HG03575 (cell line): ENCODE measurements around the gene NAV2.

ENCODE experiments used
- ATAC-seq: cut with Tn5 transposase; IDR thresholded peaks from one replicate; pipeline ENCODE4 v1.9.1; 2021; ENCODE audit not compliant: unreplicated experiment, insufficient number of reproducible peaks, low FRiP score; ENCODE audit errors: extremely low read depth

Gene NAV2

DNA sequence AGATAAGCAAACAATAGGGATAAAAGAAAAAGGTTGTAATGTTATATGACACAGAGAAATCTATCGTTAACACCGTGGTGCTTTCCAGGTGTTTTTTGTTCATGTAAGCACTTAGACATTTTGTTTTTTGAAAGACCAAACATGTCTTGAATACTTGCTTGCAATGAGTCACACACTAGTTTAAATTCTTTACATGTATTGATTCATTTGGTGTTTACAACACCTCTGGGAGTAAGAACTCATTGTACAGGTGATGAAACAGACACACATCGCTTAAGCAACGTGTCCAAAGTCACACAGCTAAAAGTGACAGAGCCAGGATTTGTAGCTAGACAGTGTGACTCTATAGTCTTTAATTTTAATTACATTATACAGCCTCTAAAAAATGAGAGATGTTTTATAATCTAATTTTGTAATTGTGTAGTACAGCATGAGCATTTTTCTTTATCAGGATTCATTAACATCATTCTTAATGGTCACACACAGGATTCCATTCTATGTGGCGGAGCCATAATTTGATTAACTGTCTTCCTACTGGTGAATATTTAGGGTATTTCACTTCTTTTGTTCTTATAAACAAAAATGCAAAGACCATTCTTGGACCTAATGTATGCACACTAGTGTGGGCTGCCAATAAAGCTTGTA is 298.8 kb downstream of the NAV2 start:
- no peak for ATAC-seq

DNA sequence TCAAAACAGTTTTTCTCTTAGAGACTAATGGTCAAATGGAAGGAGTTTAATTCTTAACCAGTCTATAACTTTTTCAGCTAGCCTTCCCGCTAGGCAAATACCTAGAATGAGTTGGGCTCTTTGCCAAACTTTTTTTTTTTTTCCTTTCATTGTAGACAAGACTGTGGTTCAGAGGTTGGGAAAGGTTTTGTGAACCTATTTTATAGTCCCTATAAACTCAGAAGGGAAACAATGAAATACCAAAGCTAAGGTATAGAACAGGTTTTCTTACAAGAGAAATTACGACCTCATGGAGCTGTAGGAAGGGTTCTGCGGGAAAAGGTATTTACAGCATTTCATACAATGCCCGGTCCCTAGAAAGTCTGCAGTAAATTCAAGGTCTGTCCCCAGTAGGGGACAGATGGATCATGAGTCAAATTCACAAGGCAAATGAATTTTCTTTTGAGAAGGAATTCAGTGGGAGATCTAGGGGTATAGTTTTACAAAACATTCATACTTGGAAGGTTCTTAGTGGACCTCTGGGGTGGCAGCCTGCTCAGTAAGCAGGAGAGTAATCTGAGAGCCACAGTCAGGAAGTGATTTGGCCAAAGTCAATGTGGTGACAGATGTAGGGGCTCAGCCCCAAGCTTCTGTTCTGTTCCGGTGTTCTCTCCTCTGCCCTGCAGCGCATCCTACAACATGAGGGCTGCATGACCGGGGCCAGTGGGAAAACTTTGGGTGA is 300.9 kb downstream of the NAV2 start:
- ATAC-seq: no peak

DNA sequence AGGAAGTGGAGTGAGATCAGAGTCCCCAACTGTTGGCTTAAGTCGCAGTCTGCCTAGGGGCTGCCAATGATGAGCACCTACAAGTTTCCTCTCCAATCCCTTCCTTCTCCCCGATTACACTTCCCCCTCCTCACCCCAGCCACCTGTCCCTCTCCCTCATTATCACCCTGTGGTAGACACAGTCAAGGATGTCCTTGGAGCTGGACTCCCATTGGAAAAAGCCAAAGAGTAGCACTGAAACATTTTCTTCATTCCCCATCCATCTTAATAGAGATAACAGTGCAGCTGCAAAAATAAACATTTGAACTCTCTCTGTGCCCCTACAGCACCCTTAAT is 301.4 kb downstream of the NAV2 start:
- no peak for ATAC-seq

DNA sequence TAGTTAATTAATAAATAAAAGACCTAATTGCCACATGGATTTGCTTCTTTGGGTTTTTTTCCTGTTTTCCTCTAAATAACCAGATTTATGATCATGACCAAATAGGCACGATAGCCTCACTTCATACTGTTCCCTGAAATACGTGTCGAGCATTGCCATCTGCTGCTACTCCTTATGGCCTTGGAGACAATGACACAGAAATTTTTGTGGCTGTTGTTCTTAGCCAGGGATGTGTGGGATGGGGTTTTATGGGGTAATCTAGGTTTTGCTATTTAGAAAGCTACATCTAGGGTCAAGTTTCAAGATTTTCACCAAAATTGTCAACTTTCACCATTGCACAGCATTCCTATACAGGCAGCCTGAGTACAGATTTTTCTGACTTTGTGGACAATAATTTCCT is 302.5 kb downstream of the NAV2 start:
- no peak for ATAC-seq

DNA sequence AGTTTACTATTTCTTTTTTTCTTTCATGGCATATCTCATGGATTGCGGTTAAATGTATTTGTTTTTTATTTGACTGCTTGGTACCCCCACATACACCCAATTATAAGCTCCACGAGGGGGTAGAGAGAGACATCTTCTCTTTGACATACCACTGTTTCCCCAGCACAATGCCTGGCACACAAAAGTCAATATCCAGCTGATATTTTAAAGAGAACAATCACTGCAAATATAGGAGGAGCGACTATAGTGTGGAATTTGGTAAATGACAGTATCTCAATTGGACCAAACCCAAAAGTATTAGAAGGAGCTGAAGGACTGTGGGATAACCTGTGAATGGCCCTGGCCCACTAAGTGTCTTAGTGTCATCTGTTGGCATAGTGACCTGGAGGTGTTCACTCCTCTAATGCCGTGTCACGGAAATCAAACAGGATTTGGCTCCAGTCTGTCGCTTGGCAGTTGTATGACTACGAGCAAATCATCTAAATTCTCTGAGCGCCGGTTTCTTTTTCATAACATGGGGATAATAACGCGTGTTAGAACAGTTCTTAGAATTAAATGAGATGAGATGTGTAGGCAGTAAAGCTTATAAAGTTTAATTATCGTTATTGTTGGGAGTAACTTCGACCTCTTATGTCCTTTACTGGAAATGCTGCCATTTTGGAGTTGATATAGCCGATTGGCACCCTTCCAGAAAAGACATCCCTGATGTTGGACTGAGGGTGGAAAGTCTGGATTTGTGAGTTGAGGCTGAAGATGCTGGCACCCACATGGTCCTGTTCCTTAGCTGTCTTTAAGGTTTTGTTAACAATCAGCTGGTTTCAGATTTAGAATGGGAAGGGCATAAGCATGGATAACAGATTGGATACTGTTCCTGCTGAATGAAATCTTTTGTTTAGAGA is 303.1 kb downstream of the NAV2 start:
- ATAC-seq: no peak

DNA sequence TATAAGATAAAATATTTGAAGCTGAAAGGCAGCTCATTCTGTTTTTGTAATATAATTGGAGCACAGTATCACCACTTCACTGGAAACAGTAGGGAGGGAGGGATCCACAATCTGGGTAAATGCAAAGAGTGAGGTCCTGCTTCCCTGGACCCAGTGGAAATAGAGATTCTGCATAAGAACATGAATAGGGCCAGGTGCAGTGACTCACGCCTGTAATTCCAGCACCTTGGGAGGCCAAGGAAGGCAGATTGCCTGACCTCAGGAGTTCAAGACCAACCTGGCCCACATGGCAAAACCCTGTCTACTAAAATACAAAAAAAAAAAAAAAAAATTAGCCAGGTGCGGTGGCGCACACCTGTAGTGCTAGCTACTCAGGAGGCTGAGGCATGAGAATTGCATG is 303.9 kb downstream of the NAV2 start:
- no peak for ATAC-seq

DNA sequence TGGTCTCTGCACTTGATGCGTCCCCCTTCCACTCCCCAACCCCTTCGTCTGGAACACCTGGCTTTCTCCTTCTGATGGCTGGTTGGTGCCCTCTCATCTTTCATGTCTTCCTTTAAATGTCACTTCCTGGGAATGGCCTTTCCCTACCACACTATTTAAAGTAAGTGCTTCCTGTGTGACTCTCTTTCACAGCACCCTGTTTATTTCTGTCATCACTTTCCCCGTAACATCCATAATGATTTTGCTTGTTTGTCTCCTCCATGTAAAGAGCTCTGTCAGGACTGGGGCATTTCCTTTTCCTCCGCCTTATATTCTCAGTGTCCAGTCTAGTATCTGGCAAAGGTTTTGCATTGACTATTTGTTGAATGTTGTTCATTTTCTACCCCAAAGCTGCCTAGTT is 304.7 kb downstream of the NAV2 start:
- no peak for ATAC-seq

DNA sequence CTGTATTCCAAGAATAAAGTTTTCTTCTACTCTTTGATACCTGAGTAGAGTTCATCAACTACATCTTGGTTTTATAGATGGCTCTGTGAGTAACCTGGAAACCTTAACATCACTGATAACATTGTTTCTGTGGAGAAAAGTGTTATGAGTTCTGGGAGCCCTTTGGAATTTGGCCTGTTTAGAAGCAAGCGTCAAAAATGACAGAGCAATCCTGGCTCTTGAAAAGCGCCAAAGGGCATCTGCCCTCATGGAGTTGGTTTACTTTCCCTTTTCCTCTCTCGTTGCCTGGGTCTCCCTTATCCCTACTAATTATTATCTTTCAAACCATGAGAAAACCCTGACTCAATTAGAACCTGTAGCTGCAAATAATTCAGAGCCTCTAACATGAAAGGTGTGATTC is 307.6 kb downstream of the NAV2 start:
- ATAC-seq: no peak

DNA sequence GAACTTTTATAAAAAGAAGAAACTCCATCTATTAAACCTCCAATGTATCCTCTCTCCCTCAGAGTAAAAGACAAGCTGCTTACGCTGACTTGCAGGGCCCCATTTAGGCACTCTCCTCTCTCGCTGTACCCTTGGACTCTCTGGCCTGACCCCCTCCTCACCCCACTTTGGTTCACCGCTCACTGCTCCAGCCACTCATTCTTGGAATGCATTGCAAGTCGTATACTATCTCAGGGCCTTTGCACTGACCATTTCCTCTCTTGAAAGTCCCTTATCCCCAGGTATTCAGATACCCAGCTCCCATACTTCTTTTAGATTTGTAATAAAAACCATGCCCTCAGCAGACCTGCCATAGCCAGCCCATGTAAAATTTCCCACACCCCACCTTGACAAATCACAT is 308.1 kb downstream of the NAV2 start:
- no peak for ATAC-seq

DNA sequence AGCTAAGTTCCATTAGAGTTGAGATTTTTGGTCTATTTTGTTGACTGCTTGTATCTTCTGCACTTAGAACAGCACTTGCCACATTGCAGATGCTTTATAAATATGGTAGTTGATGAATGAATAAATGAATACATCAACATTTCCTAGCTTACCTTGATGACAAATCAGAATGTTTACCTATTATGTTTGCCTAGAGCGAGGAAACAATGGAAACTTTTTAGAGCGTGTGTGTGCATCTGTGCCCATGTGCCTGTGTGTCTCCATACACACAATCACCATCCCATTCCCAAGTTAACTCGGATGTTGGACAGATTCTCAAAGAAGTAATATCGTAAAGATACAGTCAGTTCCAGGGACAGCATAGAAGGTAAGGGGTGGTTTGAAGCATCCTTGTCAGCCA is 308.6 kb downstream of the NAV2 start:
- no peak for ATAC-seq

DNA sequence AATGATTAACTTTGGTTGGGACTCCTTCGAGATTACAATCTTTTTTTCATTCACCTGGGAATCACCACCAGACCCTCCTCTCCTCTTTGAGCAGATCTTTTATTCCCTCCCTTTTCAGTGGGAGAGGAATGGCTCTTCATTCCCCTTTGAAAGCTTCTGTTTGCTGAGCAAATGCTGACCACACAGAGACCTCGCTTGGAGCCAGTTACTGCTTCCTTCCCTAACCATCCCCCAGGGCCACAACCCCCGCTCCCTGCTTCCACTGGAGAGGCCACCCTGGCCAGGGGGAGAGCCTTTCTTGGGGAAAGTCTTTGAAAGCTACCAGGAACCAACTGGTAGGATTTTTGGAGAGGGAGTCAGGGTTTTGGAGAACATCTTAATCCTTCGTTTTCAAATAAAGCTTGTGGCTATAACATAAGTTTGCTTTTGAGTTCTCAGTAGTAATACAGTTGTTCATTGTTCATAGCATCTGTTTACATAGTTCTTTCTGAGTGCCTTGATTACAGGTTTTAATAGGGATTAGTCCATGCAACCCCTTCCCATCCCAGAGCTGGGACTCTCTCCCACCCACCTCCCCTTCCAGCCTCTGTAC is 309.2 kb downstream of the NAV2 start:
- ATAC-seq: no peak

DNA sequence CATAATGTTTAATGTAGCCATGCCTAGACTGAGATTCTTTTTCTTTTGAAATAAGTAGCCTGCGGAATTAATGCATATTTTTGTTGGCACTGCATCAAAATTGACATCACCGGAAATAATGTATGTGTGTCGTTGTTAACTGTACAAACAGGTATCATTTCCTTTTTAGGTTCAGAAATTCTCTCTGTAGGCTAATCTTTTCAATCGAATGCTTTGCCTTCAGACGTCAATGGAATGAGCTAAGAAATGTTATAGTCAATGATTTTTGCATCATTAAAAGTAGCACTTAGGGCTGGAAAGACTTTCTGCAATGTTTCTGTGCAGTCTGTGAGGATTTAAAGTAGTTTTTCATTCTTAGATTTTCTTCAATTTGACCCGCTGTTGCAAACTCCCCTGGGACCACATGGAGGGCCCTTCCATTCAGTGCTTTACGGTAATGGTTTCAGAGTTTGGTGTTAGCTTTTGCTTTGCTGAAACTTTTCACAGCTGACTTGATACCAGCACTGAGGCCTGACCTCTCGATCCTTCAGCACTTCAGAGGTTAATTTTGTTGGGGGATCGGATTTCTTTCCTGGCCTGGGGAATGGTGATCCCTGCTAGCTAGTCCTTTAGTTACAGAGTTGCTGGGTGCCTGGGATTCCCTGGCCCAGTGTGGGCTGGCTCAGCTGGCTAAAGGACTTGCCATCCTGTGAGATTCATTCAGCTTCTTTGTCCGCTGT is 309.9 kb downstream of the NAV2 start:
- no peak for ATAC-seq

DNA sequence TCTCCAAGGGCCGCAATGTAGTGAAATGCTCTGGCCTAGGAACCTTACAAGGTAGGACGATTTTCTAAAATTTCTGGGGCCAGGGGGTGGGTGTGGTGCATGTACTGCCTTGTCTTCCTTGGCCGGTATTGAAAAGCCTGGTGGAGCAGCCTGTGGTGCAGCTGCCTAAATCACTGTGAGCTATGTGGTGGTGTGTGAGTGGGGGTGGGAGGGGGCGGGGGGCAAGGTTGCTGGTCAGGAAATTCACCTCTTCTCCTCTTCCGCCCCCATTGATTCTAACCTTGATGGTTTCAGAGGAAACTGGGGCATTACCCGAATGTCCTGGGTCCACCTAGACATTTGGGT is 310.4 kb downstream of the NAV2 start:
- ATAC-seq: no peak

DNA sequence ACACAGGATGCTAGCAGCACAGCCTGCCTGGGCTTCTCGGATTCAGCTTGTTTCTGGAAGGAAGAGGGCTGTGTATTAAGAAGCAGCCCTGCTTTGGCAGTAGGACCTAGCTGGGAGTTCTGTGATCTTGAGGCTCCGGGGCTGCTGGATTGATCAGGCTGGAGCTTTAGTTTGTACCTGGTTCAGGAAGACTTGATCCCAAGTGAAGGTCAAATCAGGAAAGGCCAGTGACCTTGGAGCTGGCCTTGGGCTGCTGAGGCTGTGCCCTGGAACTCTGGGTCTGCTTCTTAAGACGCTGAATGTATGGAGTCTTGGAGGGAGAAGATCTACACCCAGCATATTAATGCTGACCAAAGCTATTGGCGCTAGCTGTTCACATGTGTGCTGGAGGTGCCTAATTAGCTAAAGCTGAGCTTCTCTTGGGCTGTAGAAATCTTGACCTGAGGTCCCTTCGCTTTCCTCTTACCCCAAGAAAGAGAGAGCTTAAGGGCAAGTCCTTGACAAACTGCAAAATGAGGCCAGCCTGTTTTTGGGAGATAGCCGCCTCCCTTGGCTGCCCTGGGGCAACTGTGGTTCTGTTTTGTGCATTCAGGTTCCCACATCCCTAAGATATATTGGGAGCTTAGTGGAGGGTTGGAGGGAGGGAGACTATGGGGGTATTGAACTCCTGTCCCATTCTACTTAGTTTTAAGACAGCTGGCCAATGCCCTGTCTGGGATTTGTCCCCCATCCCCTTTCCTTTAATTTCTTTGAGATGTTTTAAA is 311.7 kb downstream of the NAV2 start:
- ATAC-seq: no peak

DNA sequence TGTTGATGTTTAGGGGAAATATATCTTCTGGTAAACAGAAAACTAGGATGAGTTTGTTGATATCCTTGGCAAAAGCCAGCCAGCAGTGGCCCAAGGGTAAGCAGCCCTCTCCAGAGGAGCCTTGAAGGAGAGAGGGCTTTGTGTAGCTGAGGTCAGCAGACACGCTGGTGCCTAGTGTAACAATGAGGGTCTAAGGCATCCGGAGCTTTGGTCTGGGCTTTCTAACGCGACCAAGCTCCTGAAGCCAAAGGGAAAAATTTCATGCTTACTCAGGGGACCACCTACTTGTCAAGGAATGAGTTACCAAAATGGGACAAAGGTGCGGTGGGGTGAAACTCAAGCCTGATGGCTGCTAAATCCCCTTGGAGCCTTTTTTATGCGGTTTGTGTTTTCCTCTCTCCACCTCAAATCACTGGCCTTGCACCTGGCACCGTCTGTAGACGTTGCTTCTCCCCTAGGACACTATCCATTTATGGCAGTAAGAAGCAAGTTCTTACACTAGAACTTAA is 312.7 kb downstream of the NAV2 start:
- ATAC-seq: no peak

DNA sequence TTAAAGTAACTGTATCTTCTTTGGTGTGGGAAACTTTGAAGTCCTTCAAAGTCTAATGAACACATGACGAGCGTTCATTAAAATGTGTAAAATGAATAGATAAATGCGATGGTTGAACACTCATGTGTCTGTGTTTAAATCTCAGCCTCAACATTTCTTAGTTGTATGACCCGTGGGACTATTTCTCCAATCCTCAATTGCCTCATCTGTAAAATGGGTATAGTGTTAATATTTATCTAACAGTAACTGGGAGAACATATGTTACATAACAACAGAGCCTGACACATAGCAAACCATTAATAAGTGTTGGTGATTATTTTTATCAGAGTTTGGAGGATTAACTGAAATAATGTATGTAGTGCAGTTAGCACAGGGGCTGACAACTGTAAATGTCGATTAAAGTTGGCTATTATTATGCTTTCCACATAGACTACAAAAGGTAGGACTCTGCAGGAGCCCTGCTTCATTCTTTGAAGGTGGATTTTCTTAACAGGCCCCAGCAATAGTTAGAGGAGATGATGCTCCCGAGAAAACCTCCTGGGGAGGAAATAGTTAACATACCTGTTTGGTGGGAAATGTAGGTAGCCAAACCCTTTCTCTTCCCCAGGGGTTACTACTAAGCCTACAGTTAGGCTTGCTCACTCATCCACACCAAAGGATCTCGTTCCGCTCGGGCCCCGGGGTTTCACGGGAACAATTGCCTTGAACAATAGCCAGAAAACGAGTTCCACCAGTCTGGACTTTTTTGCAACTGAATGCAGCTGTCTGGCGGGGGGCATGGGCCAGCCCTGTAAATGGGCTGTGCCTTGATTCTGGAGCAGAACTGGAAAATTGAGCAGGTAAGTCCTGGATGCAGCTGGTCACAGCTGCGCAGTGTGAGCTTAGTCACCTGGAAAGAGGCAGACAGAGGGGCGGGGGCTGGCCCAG is 314.3 kb downstream of the NAV2 start:
- no peak for ATAC-seq

DNA sequence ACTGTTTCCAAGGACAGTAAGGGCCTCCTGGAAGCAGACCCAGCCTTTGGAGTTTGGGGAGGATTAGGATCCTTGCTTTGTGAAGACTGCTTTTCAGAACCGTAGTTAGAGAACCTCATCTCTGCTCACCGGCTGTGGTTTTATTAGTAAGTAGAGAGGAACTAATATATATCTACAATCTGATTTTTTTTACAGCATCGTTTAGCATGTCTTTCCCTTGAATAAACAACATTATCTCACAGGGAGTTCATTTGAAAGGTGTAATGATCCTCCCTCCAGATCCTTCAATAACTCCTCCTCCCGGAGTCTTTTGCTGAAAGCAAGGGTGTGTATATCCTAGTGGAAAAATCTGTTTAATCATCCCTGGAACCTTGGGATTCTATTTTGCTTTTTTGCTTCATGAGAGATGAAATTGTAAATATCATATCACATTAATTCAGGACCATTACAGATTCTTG is 314.9 kb downstream of the NAV2 start:
- ATAC-seq: no peak
